ENCODE data around the gene PDE4B.
A peak's percentile ranks its signal among the peaks of the same experiment; 100 is the strongest.

PDE4B gene

DNA sequence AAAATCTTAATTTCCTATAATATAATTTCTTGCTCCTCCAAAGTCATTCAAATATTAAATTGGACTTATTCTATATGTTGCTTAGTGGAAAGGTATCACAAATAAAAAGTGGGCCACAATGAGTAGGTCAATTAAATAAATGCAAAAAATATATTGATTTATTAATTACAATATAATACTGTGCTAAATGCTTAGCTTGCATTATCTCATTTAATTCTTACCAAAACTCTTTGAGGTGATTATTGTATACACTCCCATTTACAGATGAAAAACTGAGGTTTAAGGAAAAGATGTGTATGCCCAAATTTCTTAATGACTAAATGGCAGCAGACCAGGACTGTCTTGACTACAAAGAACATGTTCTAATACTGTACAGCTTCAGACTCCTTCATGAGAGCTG, 415.9 kb downstream of the PDE4B start:
- DNase-seq, result no peak

DNA sequence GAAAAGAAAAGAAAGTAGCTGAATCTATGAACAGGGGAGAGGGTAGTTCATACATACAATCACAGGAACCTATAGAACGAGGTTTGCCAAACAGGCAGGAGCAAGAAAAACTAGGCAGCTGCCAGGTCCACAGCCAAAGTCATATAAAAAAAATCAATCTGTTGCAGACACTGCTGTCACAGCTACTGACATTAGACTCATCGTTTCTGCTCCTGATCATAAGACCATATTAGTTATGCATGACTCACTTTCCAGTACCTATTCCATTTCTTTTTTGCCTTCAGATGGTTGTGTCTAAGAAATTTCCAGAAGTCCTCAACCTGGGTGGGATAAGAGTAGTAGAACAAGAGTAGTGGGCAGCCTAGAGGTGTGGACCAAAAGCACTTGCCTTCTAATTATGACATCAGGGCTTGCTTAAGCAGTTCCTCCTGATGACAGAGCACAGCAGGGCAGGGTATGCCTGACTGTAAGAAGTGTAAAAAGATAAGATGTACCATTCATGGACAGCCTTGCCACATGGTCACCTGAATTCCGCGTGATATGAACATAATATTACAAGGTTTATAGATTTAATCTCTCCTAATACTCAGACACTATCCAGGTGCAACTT, 418.0 kb downstream of the PDE4B start:
- no peak for DNase-seq

DNA sequence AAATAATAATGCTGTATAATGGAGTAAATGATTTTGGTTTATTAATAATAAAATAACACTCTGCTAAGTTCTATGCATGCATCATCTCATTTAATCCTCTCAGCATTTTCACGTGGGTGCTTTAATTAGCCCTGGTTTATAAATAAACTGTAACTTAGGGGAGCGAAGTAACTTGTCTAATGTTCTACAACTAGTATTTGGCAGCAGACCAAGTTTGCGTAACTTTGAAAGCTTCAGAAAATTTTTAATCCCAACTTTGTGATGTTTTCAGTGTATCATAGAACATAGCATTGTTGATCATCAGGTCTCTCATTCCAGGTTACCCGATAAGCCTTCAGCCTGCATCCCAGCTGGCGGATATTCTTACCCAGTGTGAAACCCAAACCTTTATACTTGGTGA, 418.8 kb downstream of the PDE4B start:
- no peak for DNase-seq

DNA sequence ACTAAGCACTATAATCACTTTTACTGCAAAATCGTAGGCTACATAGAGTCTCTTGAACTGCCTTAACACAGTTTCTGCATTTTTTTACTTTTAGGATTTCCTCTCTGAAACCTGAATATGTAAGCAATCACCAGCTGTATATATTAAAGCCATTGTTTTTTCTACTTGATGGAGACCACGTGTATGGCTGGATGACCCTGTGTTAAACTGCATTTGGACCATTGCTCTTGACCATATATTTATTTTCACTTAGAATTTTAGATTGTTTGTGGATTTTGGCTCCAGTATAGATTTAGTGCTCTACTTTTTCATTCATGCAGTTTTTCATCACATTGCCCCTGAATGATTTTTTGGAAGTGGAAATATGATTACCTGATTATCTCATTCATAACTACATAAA, 420.8 kb downstream of the PDE4B start:
- no peak for DNase-seq

DNA sequence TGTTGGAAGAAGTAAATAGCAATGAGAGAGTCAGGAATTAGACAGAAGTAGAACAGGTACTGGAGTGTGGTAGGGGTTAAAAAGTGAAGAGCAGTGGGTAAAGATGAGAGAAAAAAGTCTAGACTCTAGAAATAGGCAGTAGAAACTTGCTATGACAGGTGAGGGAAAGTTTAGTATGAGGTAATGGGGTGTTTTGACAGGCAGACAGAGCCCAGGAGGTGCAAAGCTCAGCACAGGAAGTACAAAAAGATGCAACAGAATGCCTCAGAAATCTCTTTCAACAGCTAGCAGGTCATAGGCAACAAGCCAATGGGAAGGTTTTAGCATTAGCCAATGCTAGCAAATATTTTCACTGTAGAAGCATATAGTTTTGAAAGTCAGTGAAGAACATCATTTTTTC, 422.2 kb downstream of the PDE4B start:
- peak; percentile 21 to 44 for DNase-seq

DNA sequence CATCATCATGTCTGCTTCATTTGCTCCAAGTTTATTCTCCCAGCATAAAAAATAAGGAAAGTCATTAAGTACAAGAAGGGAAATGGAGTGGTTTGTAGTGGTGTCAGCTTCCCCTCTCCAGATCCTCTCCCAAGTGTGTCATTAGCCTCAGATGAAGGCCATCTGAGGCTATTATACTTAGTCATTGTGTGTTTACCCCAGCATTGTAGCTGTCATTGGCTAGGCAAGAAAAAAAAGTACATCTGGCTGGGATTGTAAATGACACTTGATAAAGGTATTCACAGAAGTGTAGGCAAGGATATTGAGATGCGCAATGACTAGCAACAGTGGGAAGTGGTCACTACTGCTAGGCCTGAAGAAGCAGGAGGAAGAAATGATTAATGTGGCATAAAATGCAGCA, 424.3 kb downstream of the PDE4B start:
- no peak for DNase-seq

DNA sequence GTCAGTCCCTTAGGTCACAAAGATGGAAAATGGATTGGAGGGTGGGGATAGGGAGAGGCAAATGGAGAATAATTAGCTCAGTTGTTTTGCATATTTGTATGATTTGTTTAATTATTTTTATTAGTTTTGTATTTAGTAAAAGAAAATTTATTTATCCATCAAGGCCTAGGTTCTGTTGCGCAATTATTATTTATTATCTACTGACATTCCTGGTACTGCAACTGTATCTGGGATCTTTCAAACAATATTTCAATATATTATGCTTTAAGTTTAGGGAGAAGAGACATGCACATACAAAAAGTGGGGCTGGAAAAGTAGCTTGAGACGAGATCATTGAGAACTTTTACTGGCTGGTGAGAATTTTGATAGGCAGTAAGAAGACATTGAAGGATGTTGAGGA, 424.9 kb downstream of the PDE4B start:
- DNase-seq, result no peak

DNA sequence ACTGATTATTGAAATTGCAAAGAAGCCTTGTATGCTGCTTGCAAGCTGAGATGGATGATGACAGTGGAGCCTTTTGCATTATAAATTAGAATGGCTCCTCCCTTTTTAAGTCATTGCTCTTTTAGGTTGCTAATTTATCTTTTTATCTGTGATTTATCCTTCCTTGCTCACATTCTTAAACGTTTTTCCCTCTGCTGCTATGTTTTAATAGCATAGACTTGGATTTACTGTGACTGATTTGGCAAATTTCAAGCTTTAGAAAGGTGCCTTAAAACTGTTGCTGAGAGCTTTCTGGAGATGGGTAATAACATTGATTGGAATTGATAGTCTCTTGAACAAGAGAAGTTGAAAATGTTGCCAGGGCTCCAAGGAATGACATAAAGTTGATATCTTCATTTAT, 427.8 kb downstream of the PDE4B start:
- DNase-seq, result no peak

DNA sequence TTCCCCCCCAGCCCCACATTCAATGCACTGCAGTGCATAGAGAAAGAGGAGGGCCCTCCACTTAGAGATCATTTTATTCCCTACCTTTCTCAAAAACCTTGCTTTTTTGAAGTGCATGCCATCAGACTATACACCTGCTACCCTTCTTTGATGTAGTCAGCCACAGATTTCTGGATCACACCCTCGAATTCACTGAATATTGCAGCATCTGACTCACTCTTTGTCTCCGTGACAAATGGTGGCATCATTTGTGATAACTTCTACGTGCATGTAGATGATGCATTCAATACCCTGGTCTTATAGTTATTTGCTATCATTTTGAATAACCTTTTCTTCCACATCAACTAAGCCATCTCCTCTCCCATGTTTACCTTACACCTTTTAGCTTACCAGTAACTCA, 431.0 kb downstream of the PDE4B start:
- DNase-seq, result no peak

DNA sequence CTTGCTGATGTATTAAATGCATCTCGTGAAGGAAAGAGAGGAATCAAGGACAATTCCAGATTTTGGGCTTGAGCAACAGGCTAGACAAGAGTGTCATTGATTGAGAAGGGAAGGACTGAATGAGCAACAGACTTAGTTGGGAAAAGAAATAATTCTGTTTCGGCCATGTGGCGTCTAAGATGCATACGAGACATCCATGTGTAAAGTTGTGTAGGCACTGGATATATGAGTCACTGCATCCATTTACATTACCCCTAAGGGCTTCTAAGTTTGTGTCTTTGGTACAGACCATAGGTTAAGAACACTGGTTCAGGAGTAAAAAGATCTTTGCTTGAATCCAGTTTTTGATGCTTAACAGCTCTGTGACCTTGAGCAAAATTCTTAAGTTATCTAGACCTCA, 434.3 kb downstream of the PDE4B start:
- no peak for DNase-seq

DNA sequence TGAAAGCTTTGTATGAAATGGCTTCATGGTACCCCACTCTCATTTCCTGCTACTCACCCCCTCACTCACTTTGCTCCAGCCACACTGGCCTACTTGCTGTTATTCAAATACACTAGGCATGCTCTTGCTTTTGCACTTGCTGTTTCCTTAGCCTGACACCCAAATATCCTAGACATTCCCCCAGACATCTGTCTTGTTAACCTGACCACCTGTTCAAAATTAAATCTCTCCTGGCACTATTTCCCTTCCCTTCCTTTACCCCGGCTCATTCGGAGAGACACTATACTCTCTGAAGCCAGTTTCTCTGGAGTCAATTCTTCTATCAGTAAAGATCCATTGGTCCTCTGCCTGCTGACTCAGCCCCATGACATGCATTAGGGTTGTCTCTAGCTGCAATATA, 435.3 kb downstream of the PDE4B start:
- DNase-seq, result no peak

DNA sequence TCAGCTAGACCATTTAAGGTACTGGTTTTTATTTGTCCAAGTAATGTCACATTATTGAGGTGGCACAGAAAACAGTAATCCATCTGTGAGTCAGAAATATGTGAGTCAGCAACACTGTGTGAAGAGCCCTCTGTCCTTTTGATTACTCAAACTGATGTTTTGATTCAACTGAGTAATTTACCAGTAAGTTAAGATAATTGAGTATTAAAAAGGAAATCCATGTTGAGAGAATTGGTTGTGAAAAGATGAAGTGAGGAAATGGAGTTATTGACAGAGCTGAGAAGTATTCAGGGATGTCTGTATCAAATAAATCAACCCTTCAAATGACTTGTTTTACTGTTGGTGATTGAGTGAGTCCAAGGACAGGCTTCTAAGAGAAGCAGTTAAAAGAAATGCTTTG, 438.5 kb downstream of the PDE4B start:
- no peak for DNase-seq

DNA sequence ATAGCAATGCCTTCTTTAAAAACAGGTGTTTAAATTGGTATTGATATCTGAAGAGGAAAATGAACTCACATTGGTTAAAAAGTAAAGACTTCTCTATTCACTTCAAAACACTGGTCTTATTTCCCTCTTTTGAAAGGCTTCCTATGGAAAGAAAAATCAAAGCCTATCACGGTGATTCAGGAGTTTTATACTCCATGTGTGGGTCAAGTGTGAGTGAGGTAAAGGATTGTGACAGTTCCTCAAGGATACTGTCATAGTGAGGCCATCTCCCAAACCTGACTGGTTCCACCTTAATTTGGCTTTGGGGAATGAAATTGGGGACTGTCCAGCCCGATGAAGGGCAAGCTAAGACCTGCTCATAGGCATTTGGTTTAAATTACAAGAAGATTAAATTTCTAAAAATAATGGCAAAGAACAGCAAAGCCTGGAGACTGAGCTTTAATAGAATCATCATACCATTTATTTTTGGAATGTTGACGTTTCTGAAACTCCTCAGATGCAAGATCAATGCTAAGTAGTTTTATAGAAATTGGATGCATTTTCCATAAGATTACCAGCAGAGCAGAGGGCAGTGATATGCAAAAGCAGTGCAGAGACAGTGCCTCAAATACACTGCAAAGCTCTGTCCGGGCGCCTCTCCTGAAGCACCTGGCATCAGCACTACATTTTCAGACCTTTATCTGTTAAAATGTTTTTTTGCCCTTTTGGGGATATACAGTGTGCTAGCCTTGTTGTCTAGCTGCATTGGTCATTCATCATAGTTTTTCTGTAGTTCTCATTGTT, 439.2 kb downstream of the PDE4B start:
- DNase-seq, result no peak

DNA sequence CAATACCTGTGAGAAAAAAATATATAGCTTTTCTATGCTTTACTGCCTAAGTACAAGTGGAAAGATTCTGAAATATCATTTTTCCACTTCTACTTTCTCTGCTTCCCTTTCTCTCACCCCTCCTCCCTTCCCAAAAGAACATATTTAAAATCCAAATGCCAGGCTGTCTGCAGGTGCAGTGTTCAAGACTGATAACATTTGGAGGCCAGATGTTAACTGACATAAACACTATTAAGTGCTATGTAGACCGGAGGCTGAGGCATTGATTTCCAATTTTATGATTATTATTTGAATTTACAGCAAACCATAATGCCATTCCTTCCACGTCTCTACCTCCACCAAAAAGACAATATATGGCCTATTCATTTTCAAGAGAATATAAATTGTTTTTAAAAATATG, 444.3 kb downstream of the PDE4B start:
- DNase-seq, result no peak

DNA sequence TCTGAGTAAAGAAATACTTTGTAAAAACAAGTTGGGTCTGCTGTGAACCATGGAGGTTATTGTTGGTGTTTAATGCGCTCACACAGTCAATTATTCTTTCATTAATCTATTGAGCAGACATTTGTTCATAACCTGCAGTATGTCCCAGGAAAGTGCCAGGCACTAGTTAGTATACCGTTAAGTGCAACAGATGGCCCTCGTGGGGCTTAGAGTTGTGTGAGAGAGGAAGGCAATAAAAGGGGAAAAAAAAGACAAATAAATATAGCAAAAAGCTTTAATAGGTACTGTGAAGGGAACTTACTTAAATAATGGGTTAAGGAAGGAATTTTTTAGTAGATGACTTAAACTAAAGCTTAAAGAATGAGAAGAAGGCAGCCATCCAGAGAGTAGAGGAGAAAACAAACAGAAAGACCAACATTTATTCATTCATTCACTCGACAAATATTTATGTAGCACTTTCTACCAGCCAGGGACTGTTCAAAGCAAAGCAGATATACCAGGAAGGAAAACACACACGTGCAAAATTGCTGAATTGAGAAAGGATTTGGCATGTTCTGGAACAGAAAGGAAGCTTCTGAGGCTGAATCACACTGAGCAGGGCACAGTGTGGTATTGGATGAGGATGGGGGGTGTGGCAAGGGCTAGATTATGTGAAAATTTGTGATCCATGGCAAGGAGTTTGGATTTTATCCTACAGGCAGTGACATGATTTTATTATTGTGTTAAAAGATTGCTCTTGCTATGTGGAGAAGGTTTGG, 445.2 kb downstream of the PDE4B start:
- DNase-seq, result no peak

DNA sequence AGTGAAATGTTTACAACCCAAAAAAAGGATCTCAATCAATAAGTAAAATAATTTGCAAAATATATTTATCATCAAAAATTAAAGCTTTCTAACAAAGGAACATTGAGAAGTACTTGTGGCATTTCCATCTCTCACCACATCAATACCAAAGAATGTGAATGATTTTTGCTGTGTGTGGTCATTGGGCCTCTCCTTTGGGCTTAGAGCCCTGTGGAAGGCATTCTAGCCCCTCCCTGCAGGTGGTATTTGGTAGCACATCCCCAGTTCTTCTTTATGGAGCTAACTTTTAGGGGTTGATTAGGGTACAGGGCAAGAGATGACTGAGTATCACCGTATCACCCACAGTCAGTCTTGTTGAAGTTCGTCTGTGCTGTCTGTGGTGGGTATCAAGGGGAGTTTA, 447.1 kb downstream of the PDE4B start:
- DNase-seq, result no peak

DNA sequence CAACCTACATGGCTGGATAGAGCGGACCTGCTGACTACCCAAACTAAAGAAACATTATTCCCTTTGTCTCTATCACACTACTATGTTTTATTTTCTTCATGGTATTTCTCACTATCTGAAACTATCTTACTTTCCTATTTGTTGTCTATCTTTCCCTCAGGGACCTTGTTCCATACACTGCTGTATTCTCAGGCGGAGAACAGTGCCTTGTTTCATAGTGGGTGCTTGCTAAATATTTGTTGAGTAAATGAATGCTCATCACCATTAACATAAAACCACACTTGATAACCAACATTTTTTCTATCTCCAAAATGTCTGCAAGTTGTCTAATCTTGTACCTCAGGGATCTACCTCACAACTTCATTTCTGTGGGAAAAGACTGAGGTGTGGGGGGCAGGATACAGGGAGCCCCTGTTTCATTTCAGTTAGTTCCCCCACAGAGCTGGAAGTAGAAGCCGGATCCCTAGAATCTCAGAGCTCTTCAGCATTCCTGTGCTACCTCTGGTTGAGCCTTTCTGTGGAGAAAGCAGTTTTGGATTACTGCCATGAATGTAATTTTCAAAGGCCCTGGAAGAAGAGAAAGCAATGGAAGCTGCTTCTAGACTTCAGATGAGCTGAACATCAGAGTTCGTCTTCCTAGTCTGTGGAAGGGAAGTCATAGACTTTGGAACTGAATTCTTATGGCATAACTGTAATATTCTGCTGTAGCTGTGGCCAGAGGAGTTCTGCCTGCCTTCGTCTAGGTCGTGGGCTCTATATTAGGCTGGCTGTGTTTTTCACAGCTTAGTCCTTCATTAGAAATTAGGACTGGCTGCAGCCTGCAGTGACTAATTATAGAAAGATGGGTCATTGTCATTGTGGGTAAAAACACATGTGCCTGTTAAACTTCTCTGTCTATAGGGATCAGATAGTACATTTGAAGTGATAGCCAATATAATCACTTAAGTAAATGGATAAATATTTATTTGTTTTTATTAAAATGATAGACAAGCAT, 448.1 kb downstream of the PDE4B start:
- no peak for DNase-seq

DNA sequence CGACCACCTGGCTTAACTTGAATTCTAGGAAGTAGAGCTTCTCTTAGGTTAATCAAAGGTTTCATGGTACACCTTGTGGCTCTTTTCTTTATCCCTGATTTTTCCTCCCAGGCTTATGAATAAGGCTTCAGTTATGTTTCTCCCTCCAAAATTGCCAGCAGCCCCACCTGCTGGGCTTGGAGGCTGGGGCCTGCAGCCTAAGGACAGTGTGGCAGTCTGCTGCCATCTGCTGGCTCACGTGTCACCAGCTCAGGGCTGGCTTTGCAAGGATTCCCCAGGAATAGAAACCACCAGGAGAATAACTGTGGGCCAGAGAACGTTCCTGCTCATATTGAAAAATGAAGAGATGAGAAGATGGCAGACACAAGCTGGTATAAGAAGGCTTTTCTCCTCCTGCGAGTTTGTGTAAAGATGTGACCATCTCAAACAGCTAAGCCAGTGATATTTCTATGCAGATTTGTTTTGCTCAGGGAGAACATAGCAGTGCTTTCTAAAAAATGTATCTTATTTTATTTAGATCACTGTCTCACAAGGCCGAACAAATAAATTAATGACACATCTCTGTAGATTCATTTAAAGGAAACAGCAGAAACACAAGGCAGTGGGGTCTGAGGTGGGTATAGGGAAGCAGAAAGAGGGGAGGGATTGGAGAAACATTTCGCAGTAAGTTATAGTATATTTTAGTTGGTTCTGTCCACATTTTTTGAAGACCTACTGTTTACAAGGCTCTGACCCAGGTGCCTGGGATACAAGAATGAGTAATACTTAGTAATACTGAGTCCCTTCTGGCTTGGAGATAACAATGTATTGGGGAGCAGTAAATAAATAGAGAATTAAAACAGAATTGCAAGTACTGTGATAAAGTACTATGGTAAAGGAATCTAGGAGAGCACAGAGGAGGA, 450.2 kb downstream of the PDE4B start:
- peak; percentile 72 to 73 for DNase-seq

DNA sequence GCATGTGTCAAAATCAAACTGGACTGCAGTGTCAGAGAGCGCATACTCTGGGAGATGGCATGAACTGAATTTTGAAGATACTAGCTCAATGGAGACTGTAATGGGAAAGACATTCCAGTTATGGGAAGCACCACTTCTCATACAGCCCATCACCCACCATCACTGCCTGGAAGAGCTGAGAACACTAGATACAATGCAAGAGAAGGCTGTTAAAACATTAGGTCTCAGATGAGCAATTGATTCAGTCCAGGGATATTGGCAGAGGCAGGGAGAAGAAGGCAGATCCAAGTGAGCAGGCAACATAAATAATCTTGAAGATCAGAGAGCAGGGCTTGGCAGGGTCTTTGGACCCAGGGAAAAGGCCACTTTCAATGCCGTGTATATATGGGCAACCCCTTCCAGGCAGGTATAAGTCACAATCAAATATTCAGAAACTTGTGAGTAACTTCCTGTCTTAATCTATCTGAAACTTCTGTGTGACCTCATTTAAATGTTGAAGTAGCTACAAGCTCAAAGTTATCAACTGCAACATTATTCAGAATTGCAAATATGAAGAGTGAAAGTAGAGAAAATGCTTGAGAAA, 450.9 kb downstream of the PDE4B start:
- no peak for DNase-seq

DNA sequence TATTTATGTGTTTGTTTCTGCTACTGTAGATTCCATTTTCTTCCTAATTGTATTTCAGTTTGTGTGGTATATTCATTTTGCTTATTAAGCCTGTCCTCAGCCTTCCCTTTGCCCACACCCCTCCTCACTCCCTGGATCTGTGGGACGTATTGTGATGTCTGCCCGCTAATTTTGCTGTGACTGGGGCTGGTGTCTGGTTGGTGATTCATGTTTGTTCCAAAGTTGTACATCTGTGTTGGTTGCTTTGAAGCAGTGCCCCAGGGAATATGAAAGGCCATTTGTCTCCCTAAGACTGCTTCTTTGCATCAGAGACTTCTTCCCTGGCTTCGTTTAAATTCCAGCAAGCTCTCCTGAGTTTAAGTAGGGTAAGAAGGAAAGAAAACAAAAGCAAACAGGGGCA, 451.7 kb downstream of the PDE4B start:
- no peak for DNase-seq

DNA sequence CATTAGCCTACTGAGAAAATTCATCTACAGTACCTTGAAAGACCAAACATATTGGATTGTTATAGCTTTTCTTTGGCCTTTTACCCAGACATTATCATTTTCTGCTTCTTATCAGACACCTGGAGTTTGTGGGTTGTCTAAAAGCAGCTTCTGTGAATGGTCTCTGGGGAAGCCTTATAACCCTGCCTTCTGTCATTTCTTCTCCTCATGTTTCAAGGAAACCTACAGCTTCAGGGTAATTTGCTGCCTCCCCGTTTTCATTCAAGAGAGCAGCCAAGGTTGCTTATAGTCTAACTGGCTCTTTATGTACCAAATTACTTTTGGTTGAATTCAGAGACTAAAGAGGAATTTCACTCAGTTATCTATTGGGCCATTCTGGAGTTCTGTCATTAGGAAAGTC, 453.0 kb downstream of the PDE4B start:
- DNase-seq, result no peak

Data from CD4-positive, alpha-beta T cell treated with Interleukin-4 for 1 hour (primary cell).